H1 (cell line): Measurements from ENCODE around the gene TBPL2. TPM values are rescaled to one million over a fixed set of nuclear protein-coding genes. Genes with fewer than 3 reads are reported as not detected.

Experiments
- BACH1 ChIP-seq: IDR thresholded peaks from 2 replicates; pipeline ENCODE4 v1.6.1; 2012; ENCODE audit warnings: low read length, improper control_type of control experiment
- BCL11A ChIP-seq, 2 experiments: IDR thresholded peaks; one replicate each; pipeline ENCODE4 v1.6.1; 2011; ENCODE audit warnings: low read depth in 2 of 2, low read length in 2 of 2, mild to moderate bottlenecking in 2 of 2
- CREB1 ChIP-seq: IDR thresholded peaks from 2 replicates; pipeline ENCODE4 v1.6.1; 2012; ENCODE audit warnings: inconsistent platforms
- CTBP2 ChIP-seq: IDR thresholded peaks from 2 replicates; pipeline ENCODE4 v1.7.0; 2011; ENCODE audit warnings: borderline replicate concordance, mild to moderate bottlenecking, moderate library complexity, mixed read lengths, low read length; ENCODE audit not compliant: insufficient read depth, insufficient read length
- EGR1 ChIP-seq: IDR thresholded peaks from 2 replicates; pipeline ENCODE4 v1.6.1; 2011; ENCODE audit warnings: low read depth, low read length, borderline replicate concordance
- GABPA ChIP-seq: IDR thresholded peaks from 2 replicates; pipeline ENCODE4 v1.6.1; 2011; ENCODE audit warnings: mild to moderate bottlenecking, low read length, moderate library complexity, borderline replicate concordance; ENCODE audit not compliant: insufficient read depth
- GTF2F1 ChIP-seq: IDR thresholded peaks from 2 replicates; pipeline ENCODE4 v1.6.1; 2012; ENCODE audit warnings: low read depth, low read length, improper control_type of control experiment, borderline replicate concordance
- HDAC6 ChIP-seq: IDR thresholded peaks from one replicate; pipeline ENCODE4 v1.7.1; 2012; ENCODE audit warnings: low read depth, mild to moderate bottlenecking, inconsistent platforms, low read length, moderate library complexity
- JUN ChIP-seq: IDR thresholded peaks from 2 replicates; pipeline ENCODE4 v1.6.1; 2011; ENCODE audit warnings: low read depth, mild to moderate bottlenecking, improper control_type of control experiment, low read length
- JUND ChIP-seq: IDR thresholded peaks from 2 replicates; pipeline ENCODE4 v1.6.1; 2011; ENCODE audit warnings: mild to moderate bottlenecking, improper control_type of control experiment, low read length
- KDM1A ChIP-seq: fragments of 200-600, 300-600 bp; sonication (generic); IDR thresholded peaks from 2 replicates; pipeline ENCODE4 v1.7.1; 2016; ENCODE audit warnings: mild to moderate bottlenecking, low read length, borderline replicate concordance
- KDM4A ChIP-seq: IDR thresholded peaks from one replicate; pipeline ENCODE4 v1.7.1; 2012; ENCODE audit warnings: low read depth, mild to moderate bottlenecking, moderate library complexity, low read length, inconsistent platforms; ENCODE audit not compliant: severe bottlenecking
- NANOG ChIP-seq: IDR thresholded peaks from 2 replicates; pipeline ENCODE4 v1.6.1; 2011; ENCODE audit warnings: low read length, low read depth, mild to moderate bottlenecking, inconsistent platforms; ENCODE audit not compliant: insufficient read depth, poor library complexity, severe bottlenecking
- PHF8 ChIP-seq: fragments of 200-600 bp; sonication (generic); conservative IDR thresholded peaks from 2 replicates; pipeline ENCODE4 v1.7.1; 2012; ENCODE audit warnings: low read depth, mild to moderate bottlenecking, inconsistent platforms, low read length, moderate library complexity
- POLR2A ChIP-seq, 2 experiments: IDR thresholded peaks; 1 replicate in 1 of 2; 2 replicates in 1 of 2; pipeline ENCODE4 v1.6.1; 2011; ENCODE audit warnings: low read depth in 2 of 2, low read length in 2 of 2, mild to moderate bottlenecking in 2 of 2; ENCODE audit errors: control extremely low read depth in 1 of 2
- RBBP5 ChIP-seq: IDR thresholded peaks from 2 replicates; pipeline ENCODE4 v1.7.1; 2012; ENCODE audit warnings: low read depth, mild to moderate bottlenecking, inconsistent platforms, low read length, moderate library complexity, borderline replicate concordance
- RXRA ChIP-seq: IDR thresholded peaks from 2 replicates; pipeline ENCODE4 v1.6.1; 2011; ENCODE audit warnings: low read depth, mild to moderate bottlenecking, low read length, moderate library complexity; ENCODE audit not compliant: insufficient read depth
- SIRT6 ChIP-seq: IDR thresholded peaks from one replicate; pipeline ENCODE4 v1.7.1; 2012; ENCODE audit warnings: low read length, inconsistent platforms
- SP2 ChIP-seq: IDR thresholded peaks from 2 replicates; pipeline ENCODE4 v1.6.1; 2012; ENCODE audit warnings: mild to moderate bottlenecking, low read length, inconsistent platforms
- SP4 ChIP-seq: IDR thresholded peaks from 2 replicates; pipeline ENCODE4 v1.6.1; 2012; ENCODE audit warnings: low read length, inconsistent platforms
- SRF ChIP-seq: IDR thresholded peaks from 2 replicates; pipeline ENCODE4 v1.6.1; 2011; ENCODE audit warnings: mild to moderate bottlenecking, low read depth, low read length, moderate library complexity
- polyA plus RNA-seq, 7 experiments: library from polyadenylated mRNA; depleted of rRNA in 3 of 7; stranded (reverse) in 5 of 7; unstranded in 2 of 7; fragments of >200 nt in 5 of 7; fragments of 200-250 nt in 2 of 7; gene quantifications; 1 replicate in 5 of 7; 2 replicates in 1 of 7; 4 replicates in 1 of 7; pipeline versions ENCODE4 v1.2.1 to v1.2.3, GENCODE V29; 2011 to 2013; ENCODE audit warnings: missing spikeins in 2 of 7, mixed read lengths in 2 of 7
- total RNA-seq: library from RNA; stranded (reverse); fragmentation: NEBNext Ultra II Directional; extraction: Animal tissue kit (Norgen Biotek cat#: 25700); gene quantifications from 2 replicates; pipeline ENCODE4 v1.2.1, GENCODE V29; 2021
- TF ChIP-seq, protein P1 (sequence below): IDR thresholded peaks from 2 replicates; pipeline ENCODE4 v1.6.1; 2012; ENCODE audit warnings: low read length, inconsistent platforms
- TF ChIP-seq, protein P2 (sequence below): IDR thresholded peaks from 2 replicates; pipeline ENCODE4 v1.6.1; 2012; ENCODE audit warnings: inconsistent platforms

TBPL2 gene
- total and polyA plus RNA-seq, 2 of the 8 experiments (the other 6 are each of a cell fraction or from before 2014, with no cell fraction given) = 0.03 TPM; not detected in 1

DNA sequence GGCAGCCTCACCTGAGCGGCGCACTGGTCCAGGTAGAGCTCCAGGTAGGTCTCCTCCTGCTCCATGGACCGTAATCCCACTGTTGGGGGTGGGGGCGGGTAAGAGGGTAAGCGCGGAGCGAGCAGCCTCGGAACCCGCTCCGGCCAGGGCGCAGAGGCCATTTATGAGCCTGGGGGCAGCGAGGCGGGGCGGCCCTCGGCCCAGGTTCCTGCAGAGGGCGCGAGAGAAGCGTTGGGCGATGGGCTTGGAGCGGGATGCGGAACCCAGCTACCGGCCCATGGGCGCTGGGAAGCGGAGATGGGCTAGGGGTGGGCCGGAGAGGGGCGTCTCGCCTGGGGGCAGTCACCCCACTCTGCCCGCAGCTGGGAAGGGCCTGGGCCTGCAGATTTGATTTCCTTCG, at the start of gene TBPL2 (continued):
- TF ChIP-seq POLR2A (IDR thresholded peaks at IDR 0.05; ENCODE audit: control extremely low read depth in 1 of 2, low read depth in 2 of 2, low read length in 2 of 2) (no peak; a peak in 1 of 3 replicates), EGR1 (no peak), JUN (no peak), NANOG (no peak), SRF (no peak), KDM1A (no peak), GABPA (peak; percentile 41; the same call in 1 of the 2 replicates), PHF8 (no peak), CREB1 (no peak), CTBP2 (no peak), SP2 (no peak), RBBP5 (no peak), RXRA (no peak), BCL11A (IDR thresholded peaks at IDR 0.05; ENCODE audit: low read depth in 2 of 2, low read length in 2 of 2) (no peak), BACH1 (no peak), HDAC6 (no peak), SIRT6 (no peak), SP4 (no peak), KDM4A (peak; percentile 47), GTF2F1 (no peak), JUND (no peak)
- TF ChIP-seq, protein P1, sequence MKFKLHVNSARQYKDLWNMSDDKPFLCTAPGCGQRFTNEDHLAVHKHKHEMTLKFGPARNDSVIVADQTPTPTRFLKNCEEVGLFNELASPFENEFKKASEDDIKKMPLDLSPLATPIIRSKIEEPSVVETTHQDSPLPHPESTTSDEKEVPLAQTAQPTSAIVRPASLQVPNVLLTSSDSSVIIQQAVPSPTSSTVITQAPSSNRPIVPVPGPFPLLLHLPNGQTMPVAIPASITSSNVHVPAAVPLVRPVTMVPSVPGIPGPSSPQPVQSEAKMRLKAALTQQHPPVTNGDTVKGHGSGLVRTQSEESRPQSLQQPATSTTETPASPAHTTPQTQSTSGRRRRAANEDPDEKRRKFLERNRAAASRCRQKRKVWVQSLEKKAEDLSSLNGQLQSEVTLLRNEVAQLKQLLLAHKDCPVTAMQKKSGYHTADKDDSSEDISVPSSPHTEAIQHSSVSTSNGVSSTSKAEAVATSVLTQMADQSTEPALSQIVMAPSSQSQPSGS = no peak
- TF ChIP-seq, protein P2, sequence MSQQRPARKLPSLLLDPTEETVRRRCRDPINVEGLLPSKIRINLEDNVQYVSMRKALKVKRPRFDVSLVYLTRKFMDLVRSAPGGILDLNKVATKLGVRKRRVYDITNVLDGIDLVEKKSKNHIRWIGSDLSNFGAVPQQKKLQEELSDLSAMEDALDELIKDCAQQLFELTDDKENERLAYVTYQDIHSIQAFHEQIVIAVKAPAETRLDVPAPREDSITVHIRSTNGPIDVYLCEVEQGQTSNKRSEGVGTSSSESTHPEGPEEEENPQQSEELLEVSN = no peak; the same call in 1 of the 2 replicates
